ENCODE measurements around the gene CD200. TPM values are rescaled to one million over a fixed set of nuclear protein-coding genes. Genes with fewer than 3 reads are reported as not detected.

Gene CD200
- total and polyA plus RNA-seq, 10 of the 15 experiments (the other 5 are each of a cell fraction or from before 2014, with no cell fraction given) = 21.2 to 84.3 (median 33.2) TPM

DNA sequence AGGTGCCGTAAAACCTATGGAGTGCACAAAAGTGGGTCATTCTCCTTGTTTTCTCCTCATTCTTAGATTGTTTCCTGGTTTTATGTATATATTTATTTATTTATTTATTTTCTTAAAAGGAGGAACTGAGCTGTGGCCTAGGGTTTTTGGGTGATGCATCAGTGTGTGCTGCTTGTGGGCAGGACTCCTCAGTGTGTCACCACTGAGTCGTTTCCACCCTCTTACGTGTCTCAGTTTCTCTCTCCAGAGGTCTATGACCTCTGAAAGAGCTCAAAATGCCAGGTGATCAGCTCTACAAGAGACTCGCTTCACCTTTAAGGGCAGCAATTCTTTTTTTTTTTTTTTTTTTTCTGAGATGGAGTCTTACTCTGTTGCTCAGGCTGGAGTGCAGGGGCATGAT, 72.9 kb downstream of the CD200 start (continued):
- TF ChIP-seq MTA2 (IDR thresholded peaks at IDR 0.05; ENCODE audit: low read depth) (peak; percentile 28; the same call in 1 of the 2 replicates), JUNB (IDR thresholded peaks at IDR 0.05) (no peak)

DNA sequence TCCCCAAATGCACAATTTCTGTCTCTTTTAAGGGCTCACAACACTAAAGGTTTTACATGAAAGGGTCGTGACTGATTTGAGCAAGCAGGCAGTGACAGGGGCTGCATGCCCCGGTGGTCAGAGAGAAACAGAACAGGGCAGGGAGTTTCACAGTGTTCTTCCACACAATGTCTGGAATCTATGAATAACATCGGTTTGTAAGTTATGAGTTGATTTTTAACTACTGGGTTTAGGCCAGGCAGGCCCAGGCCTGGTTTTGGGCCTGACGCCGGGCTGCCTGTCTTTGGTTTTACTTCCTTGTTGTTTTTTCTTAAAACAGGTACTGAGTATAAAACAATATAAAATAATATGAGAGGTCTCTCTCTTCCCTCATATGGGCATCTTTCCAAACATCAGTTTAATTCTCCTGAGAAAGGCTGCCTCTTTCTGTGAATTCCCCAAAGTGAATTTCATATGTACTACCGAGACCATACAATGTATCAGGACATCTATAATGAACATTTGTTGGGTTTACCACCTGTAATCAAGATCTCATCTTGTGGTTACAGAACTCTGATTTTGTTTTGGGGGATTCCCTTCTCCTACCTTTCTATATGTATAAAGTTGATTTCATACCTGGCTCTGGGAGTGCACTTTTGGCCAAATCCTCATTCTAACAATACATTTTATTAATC, 74.4 kb downstream of the CD200 start:
- Histone ChIP-seq H3K27ac (ENCODE audit: control insufficient read depth, insufficient read depth) (peak overlapping the region; percentile 84), H3K9me3 (replicated peaks; ENCODE audit: control insufficient read depth, insufficient read depth, low read length) (no peaks in the 10 kb centered on the region; the same call in 1 of the 3 replicates), H3K27me3 (replicated peaks in 1 of 2; ENCODE audit: control insufficient read depth in 2 of 2, insufficient read depth in 2 of 2, low read length in 1 of 2) (no peaks in the 10 kb centered on the region), H2AFZ (ENCODE audit: control insufficient read depth, low read depth, low read length) (peak overlapping the region; percentile 89), H3K36me3 (ENCODE audit: control insufficient read depth in 2 of 2, insufficient read depth in 2 of 2, low read length in 1 of 2) (no peaks in the 10 kb centered on the region), H3K4me3 (no peak overlapping the region), H3K4me2 (ENCODE audit: control insufficient read depth, insufficient read depth) (peak overlapping the region; percentile 75), H4K20me1 (ENCODE audit: control insufficient read depth, insufficient read depth) (no peaks in the 10 kb centered on the region), H3K9ac (ENCODE audit: control insufficient read depth, insufficient read depth, low read length) (peak overlapping the region; percentile 56; the same call in 1 of the 2 replicates), H3K79me2 (ENCODE audit: control insufficient read depth, insufficient read depth, low read length) (no peaks in the 10 kb centered on the region), H3K4me1 (ENCODE audit: control insufficient read depth, insufficient read depth, low read length) (peaks cover 24% of the 10 kb centered on the region)
- 0% methylated on average over 6 of the region's 6 CpGs for WGBS (ENCODE audit: insufficient coverage, insufficient replicate concordance, low lambda C conversion rate, missing lambda C conversion rate)
- POLR2A ChIA-PET = interaction anchor here (1.1 to 2.5 kb wide), 5 partner anchors 17 to 61 kb away, joined by 3 to 9 read pairs (median 6); no protein-coding TSS in a partner anchor
- SMC1A ChIA-PET (ENCODE audit: uncharacterized antibody, unreplicated experiment) = interaction anchor here (0.6 to 5.9 kb wide), 26 partner anchors 9 to 296 kb away, joined by 3 to 46 read pairs (median 5); partner anchors contain the start of genes BTLA, CD200 and SLC9C1
- DNase-seq (ENCODE audit: low read depth, low spot score) (peak; percentile 54), ATAC-seq (peak; percentile 76), FAIRE-seq (no peak)
- CTCF ChIA-PET = interaction anchor here (0.7 to 2.6 kb wide), 8 partner anchors 17 to 642 kb away, joined by 3 to 15 read pairs (median 3); partner anchors contain the start of gene CD200
- intact Hi-C loops (cut with micrococcal nuclease; ENCODE audit: unreplicated experiment) (loop anchor here (1.0 to 2.0 kb wide), 7 partner anchors 43 to 293 kb away; no protein-coding TSS in a partner anchor), in situ Hi-C loops (cut with MboI) (no loop called here)
- no TSS peak for BruUV-seq (replicated peaks)
- RAD21 ChIA-PET (ENCODE audit: unreplicated experiment) = interaction anchor here (0.7 to 7.5 kb wide), 16 partner anchors 17 to 293 kb away, joined by 3 to 57 read pairs (median 5); partner anchors contain the start of gene CD200
- peak; percentile 77 for TF ChIP-seq MEF2B (IDR thresholded peaks at IDR 0.05; ENCODE audit: partially characterized antibody, poor library complexity, severe bottlenecking)
- no peak for TF ChIP-seq RAD51 (IDR thresholded peaks at IDR 0.05)
- TF ChIP-seq SRF (IDR thresholded peaks at IDR 0.05; ENCODE audit: low read depth in 2 of 2, low read length in 2 of 2) = no peak
- peak; percentile 24; the same call in 1 of the 2 replicates for TF ChIP-seq TCF7 (IDR thresholded peaks at IDR 0.05; ENCODE audit: borderline replicate concordance)
- TF ChIP-seq CBFB (IDR thresholded peaks at IDR 0.05; ENCODE audit: low read depth) = peak; percentile 63
- TF ChIP-seq HDGF (IDR thresholded peaks at IDR 0.05) = no peak
- TF ChIP-seq RUNX3 (IDR thresholded peaks at IDR 0.05; ENCODE audit: low read length) = peak; percentile 88
- no peak for TF ChIP-seq IRF4 (IDR thresholded peaks at IDR 0.05; ENCODE audit: low read depth, low read length)
- TF ChIP-seq CREB1 (IDR thresholded peaks at IDR 0.05; ENCODE audit: low read depth) = no peak
- no peak for TF ChIP-seq SIN3A (IDR thresholded peaks at IDR 0.05; ENCODE audit: low read depth, low read length)
- TF ChIP-seq SIX5 (IDR thresholded peaks at IDR 0.05; ENCODE audit: low read depth, low read length, severe bottlenecking) = no peak
- TF ChIP-seq CHD1 (IDR thresholded peaks at IDR 0.05; ENCODE audit: low read depth, low read length) = no peak
- no peak for TF ChIP-seq ZZZ3 (IDR thresholded peaks at IDR 0.05; ENCODE audit: control insufficient read depth, insufficient read length, low read depth)
- TF ChIP-seq ZSCAN29 (IDR thresholded peaks at IDR 0.05) = no peak
- peak in 1 of 2 experiments; percentile 35; a peak in 1 of 4 replicates for TF ChIP-seq BHLHE40 (IDR thresholded peaks at IDR 0.05; ENCODE audit: borderline replicate concordance in 1 of 2, low read depth in 2 of 2, low read length in 1 of 2)
- TF ChIP-seq TARDBP (IDR thresholded peaks at IDR 0.05; ENCODE audit: borderline replicate concordance) = no peak
- no peak for TF ChIP-seq STAT1 (conservative IDR thresholded peaks at IDR 0.05)
- no peak for TF ChIP-seq EGR1 (IDR thresholded peaks at IDR 0.05; ENCODE audit: borderline replicate concordance in 1 of 2, low read depth in 2 of 2, low read length in 2 of 2)
- TF ChIP-seq EZH2 (IDR thresholded peaks at IDR 0.05; ENCODE audit: borderline replicate concordance, control insufficient read depth, low read depth, low read length) = no peak
- TF ChIP-seq EP300 (IDR thresholded peaks at IDR 0.05; ENCODE audit: borderline replicate concordance in 1 of 2, control insufficient read depth in 1 of 2, low read depth in 2 of 2, low read length in 2 of 2) = peak in 1 of 2 experiments; percentile 43; a peak in 1 of 4 replicates

Measured in GM12878 (cell line).